Muscle layer of duodenum (tissue), 2 donors: ENCODE data around the gene PRSS21.

Experiments used
- H3K27ac ChIP-seq: one replicate; pipeline ENCODE4 v1.7.0; 2013; ENCODE audit warnings: mild to moderate bottlenecking, low read length
- H3K27me3 ChIP-seq: one replicate; pipeline ENCODE4 v1.7.0; 2013; ENCODE audit warnings: low read depth, mild to moderate bottlenecking, control low read depth, low read length
- H3K36me3 ChIP-seq, 2 donors: one replicate each; pipeline ENCODE4 v1.7.0; 2013; ENCODE audit warnings: low read length in 2 of 2, control low read depth in 1 of 2, mild to moderate bottlenecking in 1 of 2; ENCODE audit not compliant: insufficient read depth in 2 of 2, control insufficient read depth in 1 of 2
- H3K4me1 ChIP-seq, 2 donors: one replicate each; pipeline ENCODE4 v1.7.0; 2013; ENCODE audit warnings: low read length in 2 of 2, mild to moderate bottlenecking in 2 of 2, control low read depth in 1 of 2, moderate library complexity in 1 of 2; ENCODE audit not compliant: insufficient read depth in 2 of 2, control insufficient read depth in 1 of 2
- H3K4me3 ChIP-seq, 2 donors: one replicate each; pipeline ENCODE4 v1.7.0; 2013; ENCODE audit warnings: low read length in 2 of 2, low read depth in 1 of 2, mild to moderate bottlenecking in 1 of 2
- H3K9me3 ChIP-seq, 2 donors: one replicate each; pipeline ENCODE4 v1.7.0; 2013; ENCODE audit warnings: low read length in 2 of 2, control low read depth in 1 of 2, mild to moderate bottlenecking in 1 of 2; ENCODE audit not compliant: control insufficient read depth in 1 of 2
- donor health status: healthy.

PRSS21 gene, protein sequence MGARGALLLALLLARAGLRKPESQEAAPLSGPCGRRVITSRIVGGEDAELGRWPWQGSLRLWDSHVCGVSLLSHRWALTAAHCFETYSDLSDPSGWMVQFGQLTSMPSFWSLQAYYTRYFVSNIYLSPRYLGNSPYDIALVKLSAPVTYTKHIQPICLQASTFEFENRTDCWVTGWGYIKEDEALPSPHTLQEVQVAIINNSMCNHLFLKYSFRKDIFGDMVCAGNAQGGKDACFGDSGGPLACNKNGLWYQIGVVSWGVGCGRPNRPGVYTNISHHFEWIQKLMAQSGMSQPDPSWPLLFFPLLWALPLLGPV

DNA sequence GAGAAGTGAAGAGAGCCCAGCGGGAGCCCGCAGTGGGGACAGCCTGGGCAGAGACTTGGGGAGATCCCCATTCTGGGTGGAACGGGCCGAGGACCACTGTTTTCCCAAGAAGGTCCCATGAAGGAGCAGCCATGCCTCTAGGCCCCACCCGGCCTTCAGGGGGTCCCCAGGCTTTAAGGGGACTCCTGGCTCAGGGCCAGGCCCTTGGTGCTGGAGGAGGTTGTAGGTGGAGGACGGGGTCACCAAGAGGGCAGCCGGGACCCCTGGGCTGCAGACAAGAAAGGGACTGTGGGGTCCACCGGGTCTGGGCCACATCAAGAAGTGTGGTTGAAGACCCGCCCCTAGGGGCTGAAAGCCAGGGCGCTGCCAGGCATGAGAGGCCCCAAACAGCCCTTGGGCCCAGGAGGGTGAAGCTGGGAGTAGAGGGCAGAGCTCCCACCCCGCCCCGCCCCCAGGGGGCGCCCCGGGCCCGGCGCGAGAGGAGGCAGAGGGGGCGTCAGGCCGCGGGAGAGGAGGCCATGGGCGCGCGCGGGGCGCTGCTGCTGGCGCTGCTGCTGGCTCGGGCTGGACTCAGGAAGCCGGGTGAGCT lies at the start of gene PRSS21:
Gene PRSS21 (plus strand): TSS at position 487 of the 589 bp plus-strand sequence. CDS start 32 bp downstream, at position 519.
- H3K4me3 ChIP-seq = no peak within 1 kb of the TSS
- H3K9me3 ChIP-seq = no peaks in the 10 kb centered on the region
- no peaks in the 10 kb centered on the region for H3K4me1 ChIP-seq
- H3K27ac ChIP-seq = no peak within 1 kb of the TSS
- H3K27me3 ChIP-seq = peaks cover 4% of the 10 kb centered on the region
- H3K36me3 ChIP-seq = no peaks in the 10 kb centered on the region

DNA sequence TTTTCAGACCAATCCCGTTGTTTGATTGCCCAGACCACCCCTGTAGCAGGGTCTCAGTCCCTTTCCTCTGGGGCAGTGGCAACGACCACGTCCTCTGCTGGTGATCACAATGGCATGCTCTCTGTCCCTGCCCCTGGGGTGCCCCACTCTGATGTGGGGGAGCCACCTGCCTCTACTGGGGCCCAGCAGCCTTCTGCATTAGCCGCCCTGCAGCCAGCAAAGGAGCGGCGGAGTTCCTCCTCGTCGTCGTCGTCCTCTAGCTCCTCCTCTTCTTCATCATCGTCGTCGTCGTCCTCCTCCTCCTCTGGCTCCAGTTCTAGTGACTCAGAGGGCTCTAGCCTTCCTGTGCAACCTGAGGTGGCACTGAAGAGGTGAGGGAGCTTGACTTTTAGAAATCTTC lies 49.1 kb upstream of the PRSS21 start:
- Histone ChIP-seq H3K36me3 (peaks cover 87 to 97% of the 10 kb centered on the region in 2 donors), H3K4me3 (no peak overlapping the region), H3K9me3 (no peaks in the 10 kb centered on the region), H3K27me3 (no peaks in the 10 kb centered on the region), H3K4me1 (peaks cover 0 to 16% of the 10 kb centered on the region in 2 donors), H3K27ac (no peak overlapping the region)

DNA sequence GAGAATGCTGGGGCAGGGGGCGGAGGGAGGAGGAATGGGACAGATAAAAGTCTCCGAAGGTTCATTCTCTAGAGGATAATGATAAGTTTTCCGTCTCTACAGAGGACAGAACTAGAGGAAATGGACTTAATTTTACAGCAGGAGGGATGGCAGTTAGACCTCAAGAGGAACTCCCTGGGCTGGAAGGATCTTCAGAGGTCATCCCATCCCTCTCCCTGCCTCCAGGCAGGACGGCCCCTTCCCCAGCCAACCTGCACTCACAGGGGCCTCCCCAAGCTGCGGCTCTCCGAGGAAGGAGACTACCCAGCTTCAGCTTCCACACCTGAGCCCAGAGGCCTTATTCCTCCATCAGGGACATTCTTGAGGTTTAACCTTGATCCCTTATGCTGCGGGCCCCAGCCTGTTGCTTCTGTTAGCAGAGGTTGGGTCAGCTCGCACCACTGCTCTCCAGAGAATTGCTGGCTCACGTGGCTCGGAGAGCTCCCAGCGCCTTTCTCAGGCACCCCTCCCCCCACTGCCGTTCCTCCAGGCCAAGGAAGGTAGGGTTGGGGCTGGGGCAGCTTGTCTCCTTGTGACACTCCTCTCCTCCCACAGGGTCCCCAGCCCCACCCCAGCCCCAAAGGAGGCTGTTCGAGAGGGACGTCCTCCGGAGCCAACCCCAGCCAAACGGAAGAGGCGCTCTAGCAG lies 48.5 kb upstream of the PRSS21 start:
- H3K27ac ChIP-seq = no peak overlapping the region
- peaks cover 80 to 97% of the 10 kb centered on the region in 2 donors for H3K36me3 ChIP-seq
- H3K4me1 ChIP-seq = peaks cover 0 to 16% of the 10 kb centered on the region in 2 donors
- H3K9me3 ChIP-seq = no peaks in the 10 kb centered on the region
- no peaks in the 10 kb centered on the region for H3K27me3 ChIP-seq
- H3K4me3 ChIP-seq = no peak overlapping the region

DNA sequence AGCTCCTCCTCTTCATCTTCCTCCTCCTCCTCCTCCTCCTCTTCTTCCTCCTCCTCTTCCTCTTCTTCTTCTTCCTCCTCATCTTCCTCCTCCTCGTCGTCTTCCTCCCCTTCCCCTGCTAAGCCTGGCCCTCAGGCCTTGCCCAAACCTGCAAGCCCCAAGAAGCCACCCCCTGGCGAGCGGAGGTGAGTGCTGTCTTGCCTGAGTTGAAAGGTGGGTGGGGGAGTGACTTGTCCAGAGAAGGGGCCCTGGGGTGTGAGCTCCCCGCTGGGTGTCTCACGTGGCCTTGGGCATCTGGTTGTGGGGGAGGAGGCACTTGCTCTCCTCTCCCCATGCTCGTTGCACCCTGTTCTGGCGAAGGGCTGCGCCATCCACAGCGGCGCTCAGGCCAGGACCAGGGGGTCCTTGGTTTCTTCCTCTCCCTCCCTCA lies 47.9 kb upstream of the PRSS21 start:
- no peak overlapping the region for H3K4me3 ChIP-seq
- H3K9me3 ChIP-seq = no peaks in the 10 kb centered on the region
- no peaks in the 10 kb centered on the region for H3K27me3 ChIP-seq
- peaks cover 0 to 16% of the 10 kb centered on the region in 2 donors for H3K4me1 ChIP-seq
- no peak overlapping the region for H3K27ac ChIP-seq
- peaks cover 74 to 96% of the 10 kb centered on the region in 2 donors for H3K36me3 ChIP-seq

DNA sequence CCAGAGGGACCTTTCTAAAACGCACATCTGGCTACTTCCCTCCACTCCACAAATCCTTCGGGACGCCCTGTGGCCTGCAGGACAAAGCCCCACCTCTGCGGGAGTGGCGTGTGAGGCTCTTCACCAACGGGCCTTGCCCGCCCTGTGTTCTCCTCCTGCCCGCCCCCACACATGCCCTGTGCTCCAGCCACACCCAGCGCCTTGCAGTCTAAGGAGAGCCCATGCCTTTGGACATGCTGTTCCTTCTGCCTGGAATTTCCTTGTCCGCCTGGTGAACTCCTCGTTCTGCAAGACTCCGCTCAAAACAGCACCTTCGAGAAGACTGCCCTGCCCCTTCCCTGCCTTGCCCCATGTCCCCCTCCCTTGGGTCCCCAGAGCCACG lies 47.4 kb upstream of the PRSS21 start:
- Histone ChIP-seq H3K27ac (no peak overlapping the region), H3K36me3 (peaks cover 69 to 96% of the 10 kb centered on the region in 2 donors), H3K27me3 (no peaks in the 10 kb centered on the region), H3K4me3 (no peak overlapping the region), H3K9me3 (no peaks in the 10 kb centered on the region), H3K4me1 (peaks cover 0 to 20% of the 10 kb centered on the region in 2 donors)

DNA sequence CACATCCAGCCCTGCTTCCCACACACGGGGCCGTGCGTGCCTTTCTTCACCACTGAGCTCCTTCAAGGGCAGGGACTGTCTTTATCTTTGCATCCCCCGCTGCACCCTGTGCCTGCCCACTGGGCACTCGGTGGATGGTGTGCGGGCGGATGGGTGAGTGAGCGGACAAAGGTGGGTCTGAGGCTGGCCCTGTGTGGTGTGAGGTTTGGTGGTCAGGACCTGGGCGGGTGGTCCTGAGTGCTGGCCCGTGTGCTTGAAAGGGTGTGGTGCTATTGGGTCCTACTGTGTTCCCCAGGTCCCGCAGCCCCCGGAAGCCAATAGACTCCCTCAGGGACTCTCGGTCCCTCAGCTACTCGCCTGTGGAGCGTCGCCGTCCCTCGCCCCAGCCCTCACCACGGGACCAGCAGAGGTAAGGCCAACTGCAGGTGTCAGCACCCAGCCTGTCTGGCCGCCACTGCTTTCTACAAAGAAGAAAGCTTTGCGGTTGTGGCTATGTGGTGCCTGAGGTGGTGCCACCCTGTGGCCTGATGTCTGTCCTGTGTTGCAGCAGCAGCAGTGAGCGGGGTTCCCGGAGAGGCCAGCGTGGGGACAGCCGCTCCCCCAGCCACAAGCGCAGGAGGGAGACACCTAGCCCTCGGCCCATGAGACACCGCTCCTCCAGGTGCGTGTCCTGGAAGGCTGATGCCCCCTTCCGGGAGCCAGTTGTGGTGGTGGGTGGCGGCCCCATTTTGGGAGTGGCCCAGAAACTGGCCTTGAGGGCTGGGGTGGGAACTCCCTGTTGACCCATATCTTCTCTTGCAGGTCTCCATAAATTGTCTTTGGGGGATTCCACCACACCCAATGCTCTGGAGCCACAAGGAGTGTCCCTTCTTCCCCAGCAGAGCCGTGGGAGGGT lies 46.7 kb upstream of the PRSS21 start:
- Histone ChIP-seq H3K9me3 (no peaks in the 10 kb centered on the region), H3K27ac (no peak overlapping the region), H3K36me3 (peaks cover 63 to 94% of the 10 kb centered on the region in 2 donors), H3K4me3 (no peak overlapping the region), H3K4me1 (peaks cover 0 to 22% of the 10 kb centered on the region in 2 donors), H3K27me3 (no peaks in the 10 kb centered on the region)

DNA sequence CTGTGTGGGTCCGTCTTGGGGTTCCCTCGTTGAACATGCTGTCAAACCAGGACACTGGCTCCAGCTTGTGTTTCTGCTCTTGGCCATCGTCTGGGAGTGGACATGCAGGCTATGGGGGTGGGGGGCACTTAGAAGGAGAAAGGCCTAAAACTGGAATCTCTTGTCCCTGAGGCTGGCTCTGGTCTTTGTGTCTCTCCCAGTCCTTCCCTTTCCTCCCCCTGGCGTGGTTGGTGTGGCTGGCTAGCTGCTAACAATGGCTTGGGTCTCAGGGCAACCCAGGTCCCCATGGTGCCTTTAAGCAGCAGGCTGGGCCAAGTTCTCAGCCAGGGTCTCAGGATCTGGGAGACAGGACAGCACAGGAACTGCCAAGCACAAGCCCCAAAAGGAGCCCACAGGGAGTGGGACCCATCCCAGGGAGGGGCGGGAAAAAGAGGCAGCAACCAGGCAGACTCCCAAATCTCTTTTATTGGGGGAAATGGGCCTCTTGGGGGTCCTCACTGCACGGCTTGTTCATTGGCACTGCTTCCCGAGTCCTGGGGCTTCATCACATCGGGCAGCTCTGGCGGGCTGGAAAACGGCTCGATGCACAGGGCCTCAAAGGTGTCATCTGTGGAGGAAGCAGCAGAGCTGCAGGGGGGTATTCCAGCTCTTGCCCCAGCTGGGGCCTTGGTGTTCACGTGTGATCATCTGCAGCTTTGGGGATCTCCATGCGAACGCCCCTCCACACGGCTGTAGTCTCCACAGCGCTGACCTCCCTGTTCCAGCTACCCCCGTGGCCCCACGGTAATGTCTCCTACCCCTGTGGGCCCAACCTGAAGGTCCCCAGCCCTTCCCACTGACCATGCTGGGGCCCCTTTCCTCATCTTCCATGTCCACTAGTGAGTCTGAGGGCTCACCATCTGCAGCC lies 45.3 kb upstream of the PRSS21 start:
- no peaks in the 10 kb centered on the region for H3K9me3 ChIP-seq
- H3K4me3 ChIP-seq = no peak overlapping the region
- peaks cover 51 to 79% of the 10 kb centered on the region in 2 donors for H3K36me3 ChIP-seq
- no peak overlapping the region for H3K27ac ChIP-seq
- H3K4me1 ChIP-seq = peaks cover 6 to 37% of the 10 kb centered on the region in 2 donors
- no peaks in the 10 kb centered on the region for H3K27me3 ChIP-seq

DNA sequence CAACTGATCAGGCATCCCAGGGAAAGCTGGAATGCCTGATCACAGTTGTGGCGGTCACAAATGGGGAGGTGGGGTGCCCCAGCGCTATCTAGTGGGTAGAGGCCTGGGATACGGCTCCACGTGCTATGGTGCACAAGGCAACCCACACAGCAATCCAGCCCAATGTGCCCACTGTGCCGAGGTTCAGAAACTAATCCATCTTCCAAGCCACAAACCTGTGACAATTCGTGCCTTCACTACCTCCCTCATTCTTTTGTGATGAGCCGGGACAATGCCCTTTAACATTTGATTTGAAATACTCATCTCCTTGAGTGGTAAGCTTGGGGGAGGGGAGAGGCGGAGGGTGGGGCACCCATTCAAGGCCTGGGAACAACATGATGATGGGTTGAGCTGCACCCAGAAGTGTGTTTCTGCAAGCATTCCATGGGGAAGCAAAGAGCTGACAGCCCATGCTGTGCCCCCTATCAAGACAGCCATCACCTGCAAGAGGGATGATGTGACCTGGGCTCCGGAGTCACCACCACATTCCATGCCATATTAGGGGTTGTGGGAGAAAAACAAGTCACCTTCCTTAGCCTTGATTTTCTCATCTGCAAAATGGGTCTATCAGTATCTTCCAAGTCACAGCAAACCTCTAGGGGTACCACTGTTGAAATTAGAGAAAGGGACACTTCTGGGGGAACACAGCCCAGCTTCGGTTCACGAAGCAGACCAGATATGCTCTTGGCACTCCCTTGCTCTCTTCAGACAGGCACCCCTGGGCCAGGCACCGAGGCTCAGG lies 43.7 kb upstream of the PRSS21 start:
- Histone ChIP-seq H3K27ac (no peak overlapping the region), H3K4me1 (peaks cover 6 to 34% of the 10 kb centered on the region in 2 donors), H3K27me3 (no peaks in the 10 kb centered on the region), H3K4me3 (no peak overlapping the region), H3K36me3 (peaks cover 35 to 63% of the 10 kb centered on the region in 2 donors), H3K9me3 (no peaks in the 10 kb centered on the region)

DNA sequence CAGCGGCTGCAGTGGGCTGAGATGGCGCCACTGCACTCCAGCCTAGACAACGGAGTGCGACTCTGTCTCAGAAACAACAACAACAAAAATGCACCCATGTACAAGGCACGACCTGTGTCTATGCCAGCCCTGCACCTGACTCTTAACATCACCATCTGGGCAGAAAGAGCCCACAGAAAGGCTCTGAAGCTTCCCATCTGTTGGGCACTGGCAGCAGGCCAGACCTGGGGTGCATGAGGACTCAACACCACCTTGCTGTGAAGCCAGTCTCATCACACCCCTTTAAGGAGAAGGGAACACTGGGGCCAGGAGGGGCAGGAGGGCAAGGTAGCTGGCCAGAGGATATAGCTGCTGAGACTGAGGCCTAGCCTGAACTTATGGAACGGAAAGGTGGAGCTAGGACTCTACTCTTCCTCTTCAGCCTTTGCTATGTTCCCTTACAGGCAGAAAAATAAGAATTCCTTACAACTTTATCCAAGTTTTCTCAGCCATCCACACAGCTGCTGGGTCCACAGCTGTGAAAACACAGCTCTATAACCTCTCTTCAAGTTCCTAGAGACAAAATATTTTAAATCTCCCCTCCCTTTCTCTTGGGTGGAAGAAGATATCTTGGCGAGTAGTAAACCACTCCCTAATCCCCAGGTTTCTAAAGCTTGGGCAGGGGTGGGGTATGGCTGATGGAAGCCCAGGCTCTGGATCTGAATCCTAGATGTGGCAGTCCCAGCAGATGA lies 42.7 kb upstream of the PRSS21 start:
- H3K27ac ChIP-seq = no peak overlapping the region
- no peaks in the 10 kb centered on the region for H3K9me3 ChIP-seq
- H3K4me3 ChIP-seq = no peak overlapping the region
- peaks cover 6 to 40% of the 10 kb centered on the region in 2 donors for H3K4me1 ChIP-seq
- H3K36me3 ChIP-seq = peaks cover 29 to 53% of the 10 kb centered on the region in 2 donors
- no peaks in the 10 kb centered on the region for H3K27me3 ChIP-seq
